GM19023 (cell line): ENCODE results near the gene TCOF1.

ENCODE experiments used
- ATAC-seq: cut with Tn5 transposase; IDR thresholded peaks from one replicate; pipeline ENCODE4 v1.9.1; 2021; ENCODE audit warnings: mild to moderate bottlenecking, moderate library complexity; ENCODE audit not compliant: unreplicated experiment

TCOF1 gene

GRCh38 chr5:150428106-150428876, 70.8 kb downstream of the TCOF1 start:
- ATAC-seq: no peak

GRCh38 chr5:150428978-150429377, 71.5 kb downstream of the TCOF1 start:
- ATAC-seq: no peak

- peak; percentile 48 for ATAC-seq
Observed at GRCh38 chr5:150429410-150429873, 71.9 kb downstream of the TCOF1 start.

GRCh38 chr5:150431048-150431447, 73.6 kb downstream of the TCOF1 start:
- ATAC-seq: no peak

- no peak for ATAC-seq
Observed at GRCh38 chr5:150431574-150431973, 74.1 kb downstream of the TCOF1 start.

GRCh38 chr5:150434464-150434863, 77.0 kb downstream of the TCOF1 start:
- no peak for ATAC-seq

GRCh38 chr5:150436141-150436680, 78.7 kb downstream of the TCOF1 start:
- peak; percentile 94 for ATAC-seq

- no peak for ATAC-seq
Observed at GRCh38 chr5:150438873-150439546, 81.5 kb downstream of the TCOF1 start.

- no peak for ATAC-seq
Observed at GRCh38 chr5:150440948-150441812, 83.7 kb downstream of the TCOF1 start.

GRCh38 chr5:150441813-150442698, 84.6 kb downstream of the TCOF1 start:
- no peak for ATAC-seq

GRCh38 chr5:150442699-150443080, 85.2 kb downstream of the TCOF1 start:
- no peak for ATAC-seq

- ATAC-seq: no peak
Observed at GRCh38 chr5:150443242-150444075, 86.0 kb downstream of the TCOF1 start.

- ATAC-seq: no peak
Observed at GRCh38 chr5:150444770-150445169, 87.3 kb downstream of the TCOF1 start.

- ATAC-seq: no peak
Observed at GRCh38 chr5:150446088-150446487, 88.6 kb downstream of the TCOF1 start.

- no peak for ATAC-seq
Observed at GRCh38 chr5:150446583-150446982, 89.1 kb downstream of the TCOF1 start.

- no peak for ATAC-seq
Observed at GRCh38 chr5:150447188-150447587, 89.7 kb downstream of the TCOF1 start.

GRCh38 chr5:150448334-150448733, 90.8 kb downstream of the TCOF1 start:
- no peak for ATAC-seq

- peak; percentile 33 for ATAC-seq
Observed at GRCh38 chr5:150448952-150449516, 91.5 kb downstream of the TCOF1 start.
